ENCODE results near the gene SDCCAG8.

Gene SDCCAG8

GRCh38 chr1:243287123-243287460 is 31.3 kb downstream of the SDCCAG8 start:
- Histone ChIP-seq H3K27ac (peak overlapping the region; percentile 24), H3K79me2 (peaks cover 2% of the 10 kb centered on the region), H3K4me2 (ENCODE audit: low read length) (no peak overlapping the region), H3K27me3 (ENCODE audit: control insufficient read depth, insufficient read depth, low read length) (no peaks in the 10 kb centered on the region), H3K36me3 (ENCODE audit: control insufficient read depth, insufficient read depth, low read length) (no peaks in the 10 kb centered on the region), H3K4me1 (no peaks in the 10 kb centered on the region), H3K9ac (no peak overlapping the region), H3K4me3 (ENCODE audit: low read depth, low read length) (no peak overlapping the region), H2AFZ (no peak overlapping the region), H3K9me3 (ENCODE audit: control insufficient read depth, low read length) (no peaks in the 10 kb centered on the region)
- no peak for TF ChIP-seq CTCF (IDR thresholded peaks at IDR 0.05)

DNA sequence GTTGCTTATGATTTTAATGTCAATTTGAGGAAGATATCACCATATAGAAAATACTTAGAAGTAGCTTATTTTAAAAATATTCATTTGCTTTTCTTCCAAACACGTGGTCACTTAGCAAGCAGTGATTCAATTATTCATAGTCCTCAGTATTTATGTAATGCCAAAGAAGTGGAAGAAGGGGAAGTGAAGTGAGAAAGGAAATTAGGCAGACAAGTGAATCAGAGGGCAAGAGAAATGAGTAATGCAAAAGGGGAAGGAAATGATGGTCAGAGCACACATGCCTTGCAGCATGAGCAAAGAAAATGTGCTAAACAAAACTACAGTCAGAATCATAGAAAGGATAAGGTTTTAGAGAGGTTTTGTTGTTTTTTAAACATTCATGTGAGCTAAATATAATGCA is 31.8 kb downstream of the SDCCAG8 start:
- Histone ChIP-seq H3K9ac (no peak overlapping the region), H3K4me3 (ENCODE audit: low read depth, low read length) (no peak overlapping the region), H3K9me3 (ENCODE audit: control insufficient read depth, low read length) (no peaks in the 10 kb centered on the region), H2AFZ (no peak overlapping the region), H3K4me1 (no peaks in the 10 kb centered on the region), H3K4me2 (ENCODE audit: low read length) (no peak overlapping the region), H3K36me3 (ENCODE audit: control insufficient read depth, insufficient read depth, low read length) (no peaks in the 10 kb centered on the region), H3K27me3 (ENCODE audit: control insufficient read depth, insufficient read depth, low read length) (no peaks in the 10 kb centered on the region), H3K27ac (no peak overlapping the region), H3K79me2 (peaks cover 2% of the 10 kb centered on the region)
- no peak for TF ChIP-seq CTCF (IDR thresholded peaks at IDR 0.05)

DNA sequence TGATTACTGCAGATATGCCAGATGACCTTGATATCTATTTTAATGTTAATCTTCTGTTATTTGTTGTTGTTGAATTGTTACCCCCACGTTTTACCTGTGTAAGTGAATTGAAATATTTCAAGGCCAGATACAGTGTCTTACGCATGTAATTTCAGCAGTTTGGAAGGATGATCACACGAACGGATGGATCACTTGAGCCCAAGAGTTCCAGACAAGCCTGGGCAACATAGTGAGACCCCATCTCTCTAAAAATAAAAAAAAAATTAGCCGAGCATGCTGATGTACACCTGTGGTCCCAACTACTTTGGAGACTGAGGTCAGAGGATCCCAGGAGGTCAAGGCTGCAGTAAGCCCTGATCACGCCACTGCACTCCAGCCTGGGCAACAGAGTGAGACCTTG is 32.2 kb downstream of the SDCCAG8 start:
- Histone ChIP-seq H3K9ac (no peak overlapping the region), H3K4me3 (ENCODE audit: low read depth, low read length) (no peak overlapping the region), H3K27me3 (ENCODE audit: control insufficient read depth, insufficient read depth, low read length) (no peaks in the 10 kb centered on the region), H3K79me2 (peaks cover 2% of the 10 kb centered on the region), H3K27ac (no peak overlapping the region), H3K4me1 (no peaks in the 10 kb centered on the region), H3K9me3 (ENCODE audit: control insufficient read depth, low read length) (no peaks in the 10 kb centered on the region), H3K4me2 (ENCODE audit: low read length) (no peak overlapping the region), H2AFZ (no peak overlapping the region), H3K36me3 (ENCODE audit: control insufficient read depth, insufficient read depth, low read length) (no peaks in the 10 kb centered on the region)
- TF ChIP-seq CTCF (IDR thresholded peaks at IDR 0.05) = no peak

DNA sequence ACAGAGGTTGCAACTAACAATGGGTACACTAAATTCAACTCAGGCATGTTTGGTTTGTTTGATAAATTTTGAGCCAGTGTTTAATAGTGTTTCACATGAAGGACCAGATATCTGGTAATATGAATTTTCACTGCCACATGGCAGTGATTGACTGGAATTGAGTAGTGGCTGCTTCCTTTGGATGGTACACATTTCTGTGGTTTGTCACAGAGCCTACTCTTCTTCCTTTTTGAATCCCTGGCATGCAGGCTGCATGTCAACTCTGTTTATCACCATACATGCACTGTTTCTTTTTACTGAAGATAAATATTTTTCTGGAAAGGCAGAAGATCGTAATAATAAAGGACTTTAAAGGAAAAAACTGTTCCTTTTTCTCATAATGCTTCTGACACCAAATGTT is 35.5 kb downstream of the SDCCAG8 start:
- no peak overlapping the region for H2AFZ ChIP-seq
- H3K27me3 ChIP-seq (ENCODE audit: control insufficient read depth, insufficient read depth, low read length) = no peaks in the 10 kb centered on the region
- no peak overlapping the region for H3K27ac ChIP-seq
- no peak for TF ChIP-seq CTCF (IDR thresholded peaks at IDR 0.05)
- no peak overlapping the region for H3K4me2 ChIP-seq (ENCODE audit: low read length)
- no peak overlapping the region for H3K9ac ChIP-seq
- H3K9me3 ChIP-seq (ENCODE audit: control insufficient read depth, low read length) = no peaks in the 10 kb centered on the region
- H3K4me3 ChIP-seq (ENCODE audit: low read depth, low read length) = no peak overlapping the region
- H3K4me1 ChIP-seq = no peaks in the 10 kb centered on the region
- H3K79me2 ChIP-seq = no peaks in the 10 kb centered on the region
- no peaks in the 10 kb centered on the region for H3K36me3 ChIP-seq (ENCODE audit: control insufficient read depth, insufficient read depth, low read length)

GRCh38 chr1:243292117-243292516 is 36.3 kb downstream of the SDCCAG8 start:
- H3K9me3 ChIP-seq (ENCODE audit: control insufficient read depth, low read length) = no peaks in the 10 kb centered on the region
- H3K4me2 ChIP-seq (ENCODE audit: low read length) = no peak overlapping the region
- no peak overlapping the region for H2AFZ ChIP-seq
- no peaks in the 10 kb centered on the region for H3K79me2 ChIP-seq
- H3K4me1 ChIP-seq = no peaks in the 10 kb centered on the region
- no peaks in the 10 kb centered on the region for H3K36me3 ChIP-seq (ENCODE audit: control insufficient read depth, insufficient read depth, low read length)
- H3K9ac ChIP-seq = no peak overlapping the region
- H3K27ac ChIP-seq = no peak overlapping the region
- no peak for TF ChIP-seq CTCF (IDR thresholded peaks at IDR 0.05)
- no peaks in the 10 kb centered on the region for H3K27me3 ChIP-seq (ENCODE audit: control insufficient read depth, insufficient read depth, low read length)
- H3K4me3 ChIP-seq (ENCODE audit: low read depth, low read length) = no peak overlapping the region
